ENCODE measurements around the gene SH3BP2.

DNA sequence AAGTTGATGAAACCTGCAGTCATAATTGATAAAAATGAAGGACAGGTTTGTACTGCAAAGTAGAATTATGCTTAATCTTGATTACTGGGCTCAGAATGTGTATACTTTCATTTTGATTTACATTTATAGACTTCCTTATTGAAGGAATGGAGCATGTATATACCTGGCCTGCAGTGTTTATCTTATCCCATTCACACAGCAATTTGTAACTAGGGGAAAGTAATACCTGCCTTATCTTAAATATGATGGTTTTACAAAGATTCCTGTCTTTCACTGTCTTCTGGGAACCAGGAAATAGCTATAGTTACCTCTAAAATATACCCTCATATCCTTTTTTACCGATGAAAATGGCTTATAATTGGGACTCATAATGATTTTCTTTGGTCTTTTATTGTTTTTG is 80.4 kb downstream of the SH3BP2 start:
- TF ChIP-seq, protein P1, sequence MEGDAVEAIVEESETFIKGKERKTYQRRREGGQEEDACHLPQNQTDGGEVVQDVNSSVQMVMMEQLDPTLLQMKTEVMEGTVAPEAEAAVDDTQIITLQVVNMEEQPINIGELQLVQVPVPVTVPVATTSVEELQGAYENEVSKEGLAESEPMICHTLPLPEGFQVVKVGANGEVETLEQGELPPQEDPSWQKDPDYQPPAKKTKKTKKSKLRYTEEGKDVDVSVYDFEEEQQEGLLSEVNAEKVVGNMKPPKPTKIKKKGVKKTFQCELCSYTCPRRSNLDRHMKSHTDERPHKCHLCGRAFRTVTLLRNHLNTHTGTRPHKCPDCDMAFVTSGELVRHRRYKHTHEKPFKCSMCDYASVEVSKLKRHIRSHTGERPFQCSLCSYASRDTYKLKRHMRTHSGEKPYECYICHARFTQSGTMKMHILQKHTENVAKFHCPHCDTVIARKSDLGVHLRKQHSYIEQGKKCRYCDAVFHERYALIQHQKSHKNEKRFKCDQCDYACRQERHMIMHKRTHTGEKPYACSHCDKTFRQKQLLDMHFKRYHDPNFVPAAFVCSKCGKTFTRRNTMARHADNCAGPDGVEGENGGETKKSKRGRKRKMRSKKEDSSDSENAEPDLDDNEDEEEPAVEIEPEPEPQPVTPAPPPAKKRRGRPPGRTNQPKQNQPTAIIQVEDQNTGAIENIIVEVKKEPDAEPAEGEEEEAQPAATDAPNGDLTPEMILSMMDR (conservative IDR thresholded peaks at IDR 0.05; ENCODE audit: low read length), result no peak
- no peak for TF ChIP-seq EZH2phosphoT487 (IDR thresholded peaks at IDR 0.05; ENCODE audit: borderline replicate concordance)
